ENCODE data around the gene SNED1.

SNED1 gene

GRCh38 chr2:240960309-240960970, 38.0 kb upstream of the SNED1 start:
- no peak for DNase-seq (ENCODE audit: low spot score)

GRCh38 chr2:240960971-240961876, 37.2 kb upstream of the SNED1 start:
- no peak for DNase-seq (ENCODE audit: low spot score)

DNA sequence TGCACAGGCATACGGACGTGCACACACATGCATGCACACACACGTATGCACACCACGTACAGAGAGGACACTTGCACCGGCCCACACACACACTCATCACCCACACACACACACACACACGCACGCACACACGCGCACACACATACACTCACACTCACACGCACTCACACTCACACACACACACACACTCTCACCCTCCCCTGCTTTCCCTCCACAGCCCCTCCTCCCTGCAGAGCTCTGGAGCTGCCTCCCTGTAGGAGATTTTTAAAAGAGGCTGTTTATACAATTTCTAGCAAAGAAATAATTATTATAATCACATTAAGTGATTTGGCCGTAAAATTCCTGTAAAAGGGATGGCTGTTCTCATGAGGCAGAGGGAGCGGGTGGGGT, 36.5 kb upstream of the SNED1 start:
- DNase-seq (ENCODE audit: low spot score): no peak

- DNase-seq (ENCODE audit: low spot score): no peak
Observed at GRCh38 chr2:240962300-240963064, 35.9 kb upstream of the SNED1 start.

- no peak for DNase-seq (ENCODE audit: low spot score)
Observed at GRCh38 chr2:240963065-240963867, 35.2 kb upstream of the SNED1 start.

GRCh38 chr2:240963868-240964703, 34.3 kb upstream of the SNED1 start:
- no peak for DNase-seq (ENCODE audit: low spot score)

- DNase-seq (ENCODE audit: low spot score): no peak
Observed at GRCh38 chr2:240964704-240965295, 33.6 kb upstream of the SNED1 start.

- no peak for DNase-seq (ENCODE audit: low spot score)
Observed at GRCh38 chr2:240965296-240965904, 33.0 kb upstream of the SNED1 start.

- DNase-seq (ENCODE audit: low spot score): no peak
Observed at GRCh38 chr2:240965905-240966456, 32.4 kb upstream of the SNED1 start.

DNA sequence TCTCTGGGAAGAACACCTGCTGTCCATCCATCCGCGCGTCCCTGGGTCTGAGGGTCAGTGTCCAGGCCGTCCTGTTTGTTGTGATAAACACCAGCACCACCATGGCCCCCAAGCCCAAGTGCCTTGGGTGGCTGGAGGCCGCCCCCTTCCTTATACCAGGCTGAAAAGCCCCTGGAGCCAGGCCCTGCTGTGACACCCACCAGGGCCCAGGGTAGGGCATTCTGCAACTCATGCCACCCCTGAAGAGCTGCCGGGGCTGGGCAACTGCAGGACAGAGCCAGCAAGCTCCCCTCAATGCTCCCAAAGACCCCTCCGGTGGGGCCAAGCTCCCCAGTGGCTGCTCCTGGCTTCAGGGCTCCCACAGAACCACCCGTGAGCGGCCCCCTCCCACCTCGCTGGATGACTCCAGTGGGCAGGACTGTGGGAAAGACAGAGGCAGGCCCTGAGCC, 31.9 kb upstream of the SNED1 start:
- DNase-seq (ENCODE audit: low spot score): no peak

GRCh38 chr2:240966906-240967680, 31.3 kb upstream of the SNED1 start:
- no peak for DNase-seq (ENCODE audit: low spot score)

DNA sequence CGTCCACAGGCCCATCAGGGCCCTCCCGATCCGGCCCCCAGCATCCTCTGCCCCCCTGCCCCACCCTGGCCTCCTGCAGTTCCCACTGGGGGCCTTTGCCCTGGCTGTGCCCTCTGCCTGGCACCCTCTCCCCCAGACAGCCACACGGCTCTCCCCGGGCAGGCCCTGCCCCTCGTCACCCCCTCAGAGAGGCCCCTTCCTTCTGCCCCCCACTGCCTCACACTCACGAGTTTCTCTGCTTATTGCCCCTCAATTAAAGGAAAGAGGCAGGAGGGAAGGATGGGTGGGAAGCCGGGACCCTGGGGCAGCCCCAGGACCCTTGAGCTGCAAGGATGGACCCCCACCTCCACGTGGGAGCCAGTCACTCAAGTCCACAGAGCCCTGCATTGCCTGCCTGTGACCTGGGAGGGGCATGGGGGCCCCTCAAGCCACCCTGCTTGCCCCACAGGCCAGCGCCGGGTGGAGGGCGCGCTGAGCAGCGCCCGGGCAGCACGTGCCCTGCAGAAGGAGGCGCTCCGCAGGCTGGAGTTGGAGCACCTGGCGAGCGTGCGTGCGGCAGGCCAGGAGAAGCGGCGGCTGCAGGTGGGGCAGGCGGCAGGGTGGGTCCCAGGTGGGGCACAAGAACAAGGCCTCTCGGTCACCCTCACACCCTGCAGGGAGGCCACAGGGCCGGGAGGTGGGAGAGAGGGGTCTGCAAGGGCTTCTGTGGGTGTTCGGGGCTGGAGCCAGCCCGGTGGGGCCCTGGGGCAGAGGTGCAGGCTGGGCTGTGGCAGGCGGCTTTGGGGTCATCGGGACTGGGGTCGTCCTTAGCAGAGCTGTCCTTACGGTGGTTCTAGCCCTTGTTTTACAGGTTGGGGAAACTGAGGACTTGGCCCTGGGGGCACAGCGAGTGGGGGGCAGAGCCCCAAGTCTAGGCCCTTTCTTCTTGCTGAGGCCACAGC, 30.5 kb upstream of the SNED1 start:
- DNase-seq (ENCODE audit: low spot score): no peak

- no peak for DNase-seq (ENCODE audit: low spot score)
Observed at GRCh38 chr2:240968731-240969624, 29.4 kb upstream of the SNED1 start.

- no peak for DNase-seq (ENCODE audit: low spot score)
Observed at GRCh38 chr2:240970104-240970503, 28.3 kb upstream of the SNED1 start.

- no peak for DNase-seq (ENCODE audit: low spot score)
Observed at GRCh38 chr2:240970816-240971215, 27.6 kb upstream of the SNED1 start.

DNA sequence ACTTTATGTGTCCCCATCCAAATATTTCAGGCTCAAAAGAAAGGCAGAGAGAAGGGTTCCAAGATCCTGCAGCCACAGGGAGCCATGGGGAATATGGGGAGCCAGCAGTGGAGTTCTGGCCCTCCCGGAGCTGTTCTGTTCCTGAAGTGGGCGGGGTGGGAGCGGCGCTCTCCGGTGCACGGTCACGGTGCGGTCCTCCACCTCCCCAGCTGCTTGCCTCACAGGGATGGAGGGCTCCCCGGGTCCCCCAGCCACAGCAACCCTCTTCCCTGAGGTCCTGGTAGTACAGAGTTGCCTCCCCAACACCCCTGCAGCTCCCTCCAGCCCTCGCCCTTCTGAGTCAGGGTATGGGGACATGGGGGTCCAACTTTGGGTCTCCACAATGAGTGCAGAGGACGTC, 26.2 kb upstream of the SNED1 start:
- DNase-seq (ENCODE audit: low spot score): no peak

All from hepatic stellate cell (primary cell).